ENCODE measurements around the gene OVOL1. TPM values are rescaled to one million over a fixed set of nuclear protein-coding genes. Genes with fewer than 3 reads are reported as not detected.

OVOL1 gene
- total and polyA plus RNA-seq, 2 of the 8 experiments (the other 6 are each of a cell fraction or from before 2014, with no cell fraction given) = 2.6 to 3.4 TPM

DNA sequence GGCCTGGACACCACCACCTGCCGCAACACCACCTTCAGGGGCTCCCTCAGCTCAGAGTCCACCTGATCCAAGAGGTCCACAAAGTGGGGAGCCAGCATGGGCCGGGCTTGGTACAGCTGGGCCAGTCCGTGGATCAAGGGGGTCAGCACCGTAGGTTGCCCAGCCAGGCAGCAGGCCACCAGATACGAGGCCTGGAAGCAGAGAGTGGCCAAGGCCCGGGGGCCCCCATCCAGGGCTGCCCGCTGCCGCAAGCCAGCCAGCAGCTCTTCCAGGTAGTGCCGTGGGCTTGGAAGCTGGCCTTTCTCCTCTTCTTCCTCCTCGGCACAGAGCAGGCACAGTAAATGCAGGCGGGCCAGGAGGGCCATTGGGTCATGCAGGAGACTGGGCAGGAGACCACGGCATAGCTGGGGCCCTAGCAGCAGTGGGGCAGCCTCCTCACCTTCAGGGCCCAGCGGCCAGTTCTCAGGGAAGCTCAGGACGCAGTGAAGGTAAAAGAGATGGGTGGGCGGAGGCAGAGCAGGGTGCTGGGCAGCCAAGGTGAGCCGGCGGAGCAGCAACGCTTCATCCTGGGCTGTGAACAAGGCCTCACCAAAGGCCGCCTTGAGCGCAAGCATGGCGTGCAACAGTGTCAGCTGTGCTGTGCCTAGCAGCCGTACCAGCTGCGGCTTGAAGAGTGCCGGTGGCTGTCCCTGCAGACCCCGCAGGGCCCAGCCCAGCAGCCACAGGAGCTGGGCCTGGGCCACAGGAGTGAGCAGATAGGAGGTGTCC, 7.8 kb upstream of the OVOL1 start (continued):
- no peak for TF ChIP-seq TAF1 (IDR thresholded peaks at IDR 0.05; ENCODE audit: low read depth, low read length)
- no peak for TF ChIP-seq EZH2 (IDR thresholded peaks at IDR 0.05; ENCODE audit: low read depth, low read length, severe bottlenecking)
- TF ChIP-seq CHD2 (IDR thresholded peaks at IDR 0.05; ENCODE audit: low read length) = no peak
- no peak for TF ChIP-seq EGR1 (IDR thresholded peaks at IDR 0.05; ENCODE audit: borderline replicate concordance, low read depth, low read length)
- TF ChIP-seq NANOG (IDR thresholded peaks at IDR 0.05; ENCODE audit: insufficient read depth, low read depth, low read length, poor library complexity, severe bottlenecking) = no peak
- TF ChIP-seq TBP (IDR thresholded peaks at IDR 0.05; ENCODE audit: low read depth, low read length) = no peak
- no peak for TF ChIP-seq HDAC2 (IDR thresholded peaks at IDR 0.05; ENCODE audit: borderline replicate concordance in 1 of 2, low read depth in 2 of 2, low read length in 2 of 2)
- TF ChIP-seq, protein P1, sequence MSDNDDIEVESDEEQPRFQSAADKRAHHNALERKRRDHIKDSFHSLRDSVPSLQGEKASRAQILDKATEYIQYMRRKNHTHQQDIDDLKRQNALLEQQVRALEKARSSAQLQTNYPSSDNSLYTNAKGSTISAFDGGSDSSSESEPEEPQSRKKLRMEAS (IDR thresholded peaks at IDR 0.05) = no peak
